Neuronal stem cell (in vitro differentiated cells): ENCODE data around the gene DECR2.
A peak's percentile ranks its signal among the peaks of the same experiment; 100 is the strongest.

ENCODE experiments used
- DNase-seq: peaks from one replicate; pipeline ENCODE4 v3.0.0-alpha.2; 2013; ENCODE audit warnings: low spot score
- H2AFZ ChIP-seq: one replicate; pipeline ENCODE4 v1.6.1; 2013; ENCODE audit warnings: mild to moderate bottlenecking, low read length, inconsistent platforms
- H2AK5ac ChIP-seq: 2 replicates; pipeline ENCODE4 v1.6.1; 2013; ENCODE audit warnings: low read depth, mild to moderate bottlenecking, inconsistent platforms, low read length, moderate library complexity, mixed read lengths
- H2BK120ac ChIP-seq: 2 replicates; pipeline ENCODE4 v1.6.1; 2013; ENCODE audit warnings: low read depth, mild to moderate bottlenecking, inconsistent platforms, low read length, moderate library complexity, mixed read lengths
- H2BK12ac ChIP-seq: one replicate; pipeline ENCODE4 v1.6.1; 2013; ENCODE audit warnings: low read length, inconsistent platforms
- H2BK15ac ChIP-seq: 2 replicates; pipeline ENCODE4 v1.6.1; 2013; ENCODE audit warnings: mild to moderate bottlenecking, low read length, inconsistent platforms, mixed read lengths
- H2BK5ac ChIP-seq: one replicate; pipeline ENCODE4 v1.6.1; 2013; ENCODE audit warnings: inconsistent platforms, mild to moderate bottlenecking, low read length, moderate library complexity
- H3K14ac ChIP-seq: one replicate; pipeline ENCODE4 v1.6.1; 2013; ENCODE audit warnings: low read length, inconsistent platforms
- H3K18ac ChIP-seq: 2 replicates; pipeline ENCODE4 v1.6.1; 2013; ENCODE audit warnings: low read length, inconsistent platforms
- H3K23ac ChIP-seq: 2 replicates; pipeline ENCODE4 v1.6.1; 2013; ENCODE audit warnings: low read depth, mild to moderate bottlenecking, mixed read lengths, low read length, inconsistent platforms; ENCODE audit not compliant: poor library complexity
- H3K27ac ChIP-seq: replicated peaks from 3 replicates; pipeline ENCODE4 v1.5.1; 2013; ENCODE audit warnings: low read length, inconsistent platforms
- H3K27me3 ChIP-seq, 3 experiments: 2 replicates each; pipeline ENCODE4 v1.6.1; 2013; ENCODE audit warnings: low read length in 3 of 3, mild to moderate bottlenecking in 2 of 3, inconsistent platforms in 1 of 3, low read depth in 1 of 3, mixed read lengths in 1 of 3, moderate library complexity in 1 of 3; ENCODE audit not compliant: control insufficient read depth in 3 of 3, insufficient read depth in 3 of 3
- H3K36me3 ChIP-seq, 2 donors: replicated peaks in 1 of 2; 2 replicates each; pipeline ENCODE4 v1.6.1; 2013; ENCODE audit warnings: low read length in 2 of 2; ENCODE audit not compliant: control insufficient read depth in 2 of 2, insufficient read depth in 2 of 2
- H3K4ac ChIP-seq: 2 replicates; pipeline ENCODE4 v1.6.1; 2013; ENCODE audit warnings: inconsistent platforms, mild to moderate bottlenecking, low read length, moderate library complexity
- H3K4me1 ChIP-seq, 2 donors: 1 replicate in 1 of 2; 2 replicates in 1 of 2; pipeline ENCODE4 v1.6.1; 2013; ENCODE audit warnings: low read length in 2 of 2, low read depth in 1 of 2; ENCODE audit not compliant: control insufficient read depth in 2 of 2, insufficient read depth in 1 of 2
- H3K4me2 ChIP-seq: one replicate; pipeline ENCODE4 v1.6.1; 2013; ENCODE audit warnings: mild to moderate bottlenecking, low read length, inconsistent platforms; ENCODE audit not compliant: insufficient read depth, poor library complexity, severe bottlenecking
- H3K4me3 ChIP-seq, 2 donors: 2 replicates each; pipeline ENCODE4 v1.5.1; 2013; ENCODE audit warnings: low read length in 2 of 2, mild to moderate bottlenecking in 2 of 2, inconsistent platforms in 1 of 2, moderate library complexity in 1 of 2
- H3K79me1 ChIP-seq: one replicate; pipeline ENCODE4 v1.6.1; 2013; ENCODE audit warnings: low read depth, mild to moderate bottlenecking, inconsistent platforms, low read length, moderate library complexity
- H3K9ac ChIP-seq: one replicate; pipeline ENCODE4 v1.6.1; 2013; ENCODE audit warnings: mild to moderate bottlenecking, low read depth, low read length, inconsistent platforms; ENCODE audit not compliant: poor library complexity
- H3K9me3 ChIP-seq, 2 donors: replicated peaks in 1 of 2; 2 replicates each; pipeline versions ENCODE3 to v1.6.1; 2013; ENCODE audit warnings: low read length in 2 of 2, mild to moderate bottlenecking in 2 of 2, inconsistent platforms in 1 of 2, low read depth in 1 of 2, mixed read lengths in 1 of 2, moderate library complexity in 1 of 2; ENCODE audit not compliant: control insufficient read depth in 2 of 2, insufficient read depth in 1 of 2
- H4K8ac ChIP-seq: one replicate; pipeline ENCODE4 v1.6.1; 2013; ENCODE audit warnings: low read depth, mild to moderate bottlenecking, inconsistent platforms, low read length, moderate library complexity
- H4K91ac ChIP-seq: one replicate; pipeline ENCODE4 v1.6.1; 2013; ENCODE audit warnings: low read length, low read depth, mild to moderate bottlenecking, inconsistent platforms; ENCODE audit not compliant: poor library complexity
- WGBS, 2 donors: extraction: QIAGEN DNeasy Blood & Tissue Kit; methylation state at CpG; one replicate each; pipeline ENCODE4 v1.1.7; 2013; ENCODE audit warnings: missing lambda C conversion rate in 2 of 2, mixed read lengths in 1 of 2; ENCODE audit not compliant: insufficient read length in 2 of 2, insufficient replicate concordance in 1 of 2; ENCODE audit errors: extremely low coverage in 2 of 2; 5-methylcytosine and 5-hydroxymethylcytosine counted together

Gene DECR2

DNA sequence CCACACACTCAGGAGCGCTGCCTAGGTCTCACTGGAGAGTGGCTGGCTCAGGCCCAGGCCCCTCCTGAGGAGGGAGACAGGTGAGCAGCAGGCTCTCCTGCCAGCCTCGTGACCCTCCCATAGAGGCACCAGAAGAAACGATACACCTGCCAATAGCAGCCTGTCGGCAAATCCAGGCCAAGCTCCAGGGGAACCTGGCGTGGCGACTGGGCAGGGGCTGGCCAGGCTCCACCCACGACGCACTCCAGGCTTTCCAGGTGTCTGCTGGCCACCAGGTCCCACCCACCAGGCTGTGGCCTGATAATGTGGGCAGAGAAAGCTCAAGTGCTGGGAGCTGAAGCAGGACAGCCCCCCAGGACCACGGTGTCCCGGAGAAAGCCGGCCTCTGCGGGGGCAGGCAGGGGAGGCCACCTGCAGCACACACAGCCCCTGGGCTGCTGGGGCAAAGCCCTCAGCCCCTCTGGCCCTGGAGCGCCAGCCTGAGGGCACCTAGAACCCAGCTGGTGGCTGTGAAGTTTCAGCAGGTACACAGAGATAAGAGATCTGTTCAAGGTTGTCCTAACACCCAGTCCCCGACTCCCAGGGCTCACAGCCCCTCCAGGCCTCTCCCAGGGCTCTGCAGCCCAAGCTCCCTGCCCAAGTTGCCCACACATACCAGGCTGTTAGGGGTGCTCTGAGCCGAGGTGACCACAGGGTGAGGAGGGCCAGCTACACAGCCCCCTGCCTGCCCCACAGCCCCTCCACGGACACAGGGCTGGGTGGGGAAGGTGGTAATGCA is 22.3 kb upstream of the DECR2 start:
- peak overlapping the region; percentile 75 for H2AK5ac ChIP-seq
- peak overlapping the region; percentile 13 for H3K18ac ChIP-seq
- WGBS, 2 donors: no CpG with 5 or more reads among the region's 16 CpGs
- no peak overlapping the region for H3K27ac ChIP-seq
- H3K4me1 ChIP-seq: peaks cover 20 to 21% of the 10 kb centered on the region in 2 donors
- peaks cover 13% of the 10 kb centered on the region for H3K79me1 ChIP-seq
- H3K4me2 ChIP-seq: no peak overlapping the region
- no peak overlapping the region for H2BK120ac ChIP-seq
- H3K9ac ChIP-seq: peak overlapping the region; percentile 50
- H4K8ac ChIP-seq: no peak overlapping the region
- no peak overlapping the region for H2BK12ac ChIP-seq
- H3K36me3 ChIP-seq: peaks cover 15 to 31% of the 10 kb centered on the region in 2 donors
- H3K4ac ChIP-seq: no peak overlapping the region
- no peak for DNase-seq
- no peak overlapping the region for H2BK5ac ChIP-seq
- H3K9me3 ChIP-seq: no peaks in the 10 kb centered on the region
- no peak overlapping the region for H2AFZ ChIP-seq
- peak overlapping the region; percentile 47 for H3K14ac ChIP-seq
- H4K91ac ChIP-seq: no peak overlapping the region
- H3K23ac ChIP-seq: peak overlapping the region; percentile 65
- H3K27me3 ChIP-seq: peaks cover 0 to 19% (median 7%) of the 10 kb centered on the region in 3 experiments
- H2BK15ac ChIP-seq: peak overlapping the region; percentile 75
- H3K4me3 ChIP-seq: peak overlapping the region; percentile 2 to 32

DNA sequence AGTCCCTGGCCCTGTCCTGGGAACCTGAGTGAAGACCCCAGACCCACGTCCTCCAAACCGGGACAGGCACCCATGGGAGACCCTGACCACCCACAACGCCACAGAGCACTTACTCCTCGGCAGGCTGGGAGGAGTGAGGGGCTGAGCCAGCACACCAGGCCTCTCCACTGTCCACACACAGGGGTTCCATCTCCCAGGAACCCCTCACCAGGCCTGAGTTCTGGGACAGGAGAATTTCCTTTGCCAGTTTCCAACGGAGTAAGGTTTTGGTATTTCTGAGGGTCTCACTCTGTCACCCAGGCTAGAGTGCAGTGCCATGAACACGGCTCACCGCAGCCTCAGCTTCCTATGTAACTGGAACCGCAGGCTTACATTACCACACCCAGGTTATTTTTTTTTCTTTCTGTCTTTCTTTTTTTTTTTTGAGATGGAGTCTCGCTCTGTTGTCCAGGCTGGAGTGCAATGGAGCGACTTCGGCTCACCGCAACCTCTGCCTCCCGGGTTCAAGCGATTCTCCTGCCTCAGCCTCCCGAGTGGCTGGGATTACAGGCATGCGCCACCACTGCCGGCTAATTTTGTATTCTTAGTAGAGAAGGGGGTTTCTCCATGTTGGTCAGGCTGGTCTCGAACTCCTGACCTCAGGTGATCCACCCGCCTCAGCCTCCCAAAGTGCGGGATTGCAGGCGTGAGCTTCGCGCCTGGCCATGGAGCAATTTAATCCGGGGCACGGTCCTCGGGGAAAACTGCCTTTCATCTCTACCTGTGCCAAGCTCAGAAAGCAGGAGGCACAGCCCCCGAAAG is 21.5 kb upstream of the DECR2 start:
- DNase-seq: no peak
- Histone ChIP-seq H3K36me3 (peaks cover 9 to 23% of the 10 kb centered on the region in 2 donors), H4K91ac (no peak overlapping the region), H3K14ac (no peak overlapping the region), H3K4me1 (peaks cover 20 to 21% of the 10 kb centered on the region in 2 donors), H3K18ac (no peak overlapping the region), H3K23ac (no peak overlapping the region), H3K79me1 (peaks cover 13% of the 10 kb centered on the region), H2AK5ac (peak overlapping the region; percentile 75), H3K27ac (no peak overlapping the region), H3K4me3 (peak overlapping the region; percentile 32 to 78), H3K27me3 (peaks cover 0 to 19% (median 7%) of the 10 kb centered on the region in 3 experiments), H3K4ac (no peak overlapping the region), H4K8ac (no peak overlapping the region), H3K4me2 (peak overlapping the region; percentile 89), H2BK12ac (no peak overlapping the region), H2BK15ac (no peak overlapping the region), H3K9ac (no peak overlapping the region), H2BK5ac (no peak overlapping the region), H2AFZ (no peak overlapping the region), H2BK120ac (no peak overlapping the region), H3K9me3 (no peaks in the 10 kb centered on the region)
- WGBS, 2 donors: no CpG with 5 or more reads among the region's 27 CpGs

DNA sequence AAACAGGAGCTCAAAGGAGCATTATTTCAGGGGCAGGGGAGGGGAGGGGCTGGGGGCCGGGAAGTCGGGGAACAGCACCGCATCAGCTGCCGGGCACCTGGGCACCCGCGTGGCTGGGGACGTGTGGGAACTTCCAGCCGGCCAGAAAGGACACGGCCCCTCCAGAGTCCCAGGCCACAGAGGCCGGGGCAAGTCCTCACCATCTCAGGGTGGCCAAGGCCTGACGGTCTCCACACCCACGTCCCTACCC is 21.0 kb upstream of the DECR2 start:
- Histone ChIP-seq H3K4ac (no peak overlapping the region), H2BK120ac (no peak overlapping the region), H3K9me3 (no peaks in the 10 kb centered on the region), H3K27ac (no peak overlapping the region), H4K91ac (no peak overlapping the region), H2AK5ac (peak overlapping the region; percentile 75), H4K8ac (no peak overlapping the region), H2BK12ac (peak overlapping the region; percentile 73), H2BK5ac (no peak overlapping the region), H3K14ac (peak overlapping the region; percentile 94), H3K4me1 (peaks cover 20 to 21% of the 10 kb centered on the region in 2 donors), H3K79me1 (peaks cover 13% of the 10 kb centered on the region), H3K4me3 (peak overlapping the region; percentile 78 to 96), H3K27me3 (peaks cover 0 to 19% (median 7%) of the 10 kb centered on the region in 3 experiments), H3K18ac (peak overlapping the region; percentile 89), H3K9ac (peak overlapping the region; percentile 90), H3K4me2 (peak overlapping the region; percentile 89), H3K36me3 (peaks cover 9 to 22% of the 10 kb centered on the region in 2 donors), H3K23ac (no peak overlapping the region), H2AFZ (peak overlapping the region; percentile 85), H2BK15ac (peak overlapping the region; percentile 26)
- no peak for DNase-seq
- no CpG with 5 or more reads among the region's 12 CpGs for WGBS, 2 donors
